ENCODE results near the gene HUNK.
"Not testable (repeated sequence)": the region's sequence is repeated elsewhere in the genome, so short reads cannot be mapped to it uniquely, and the experiment has no call there.

Gene HUNK

DNA sequence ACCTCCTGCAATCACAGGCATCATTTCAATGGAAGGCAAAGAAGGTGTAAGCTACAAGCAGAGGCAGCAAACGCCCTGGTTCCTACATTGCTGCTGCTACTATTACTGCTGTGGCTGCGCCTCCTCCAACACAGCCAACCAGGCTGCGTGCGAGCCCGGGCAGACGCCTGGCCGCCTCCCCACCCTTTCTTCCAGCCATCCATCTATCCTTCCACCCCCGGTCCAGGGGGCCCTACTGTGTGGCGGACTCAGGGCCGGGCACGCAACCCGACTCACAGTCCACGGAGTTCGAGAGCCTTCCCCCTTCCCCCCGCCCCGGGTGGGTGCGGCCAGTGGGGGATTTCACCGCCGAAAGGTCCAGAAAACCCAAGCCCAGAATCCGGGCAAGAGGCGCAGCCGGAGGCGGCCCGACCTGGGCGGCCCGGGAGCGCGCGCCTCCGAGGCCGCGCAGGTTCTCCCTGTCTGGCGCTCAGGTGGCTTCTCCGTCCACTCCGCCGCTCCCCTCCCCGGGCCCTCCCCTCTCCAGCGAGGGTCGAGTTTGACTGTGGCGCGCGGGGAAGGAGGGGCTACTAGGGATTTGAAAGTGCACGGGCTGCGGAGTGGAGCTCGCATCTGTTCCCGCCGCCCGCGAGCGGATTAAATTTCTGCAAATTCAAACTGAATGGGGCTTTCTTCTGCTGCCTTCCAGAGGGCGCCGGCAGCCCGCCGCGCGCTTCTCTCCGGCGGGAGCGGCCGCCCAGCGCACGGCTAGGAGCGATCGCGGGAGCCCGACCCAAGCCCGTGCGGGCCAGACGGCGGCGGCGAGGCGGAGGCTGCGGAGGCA, at the start of gene HUNK:
HUNK (plus strand) TSS at position 569 of the 823 bp plus-strand sequence. CDS start 655 bp downstream, outside the sequence.
- peak; percentile 87 for DNase-seq

DNA sequence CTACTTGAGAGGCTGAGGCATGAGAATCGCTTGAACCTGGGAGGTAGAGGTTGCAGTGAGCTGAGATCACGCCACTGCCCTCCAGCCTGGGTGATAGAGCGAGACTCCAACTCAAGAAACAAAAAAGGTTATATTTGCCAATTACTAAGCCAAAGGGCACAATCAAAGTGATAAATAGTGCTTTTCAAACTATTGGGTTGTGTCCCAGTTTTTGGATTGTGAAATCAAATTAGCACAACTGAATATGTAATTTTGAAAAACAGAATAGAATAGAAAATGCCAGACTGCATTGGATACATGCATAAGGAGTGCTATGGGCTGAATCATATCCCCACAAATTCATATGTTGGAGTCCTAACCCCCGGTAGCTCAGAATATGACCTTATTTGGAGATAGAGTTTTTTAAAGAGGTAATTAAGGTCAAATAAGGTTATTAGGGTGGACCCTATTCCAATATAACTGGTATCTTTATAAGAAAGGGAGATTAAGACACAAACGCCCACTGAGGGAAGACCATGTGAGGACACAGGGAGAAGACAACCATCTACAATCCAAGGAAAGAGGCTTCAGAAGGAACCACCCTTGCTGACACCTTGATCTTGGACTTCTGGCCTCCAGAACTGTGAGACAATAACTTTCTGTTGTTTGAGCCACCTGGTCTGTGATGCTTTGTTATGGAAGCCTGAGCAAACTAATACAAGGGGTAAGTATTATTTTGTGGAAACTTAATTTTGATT, 42.9 kb upstream of the HUNK start:
- no peak for DNase-seq

DNA sequence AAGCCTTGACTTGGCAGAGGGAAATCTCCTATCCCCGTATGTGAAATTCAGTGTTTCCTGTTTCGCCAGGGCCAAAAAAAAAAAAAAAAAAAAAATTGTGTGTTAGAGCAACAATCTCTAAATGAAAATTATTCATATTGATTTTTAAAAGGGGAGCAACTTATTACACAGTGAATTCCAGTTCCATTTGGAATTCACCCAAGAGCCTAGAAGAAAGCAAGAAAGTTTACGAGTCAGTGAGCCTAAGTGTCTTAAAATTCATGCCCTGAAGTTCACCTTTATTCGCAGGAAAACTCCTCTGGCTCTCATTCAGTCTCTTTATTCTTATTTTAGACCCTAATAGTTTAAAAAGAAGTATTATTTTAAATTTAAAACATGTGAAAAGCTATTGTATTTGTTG, 42.1 kb upstream of the HUNK start:
- DNase-seq = no peak

DNA sequence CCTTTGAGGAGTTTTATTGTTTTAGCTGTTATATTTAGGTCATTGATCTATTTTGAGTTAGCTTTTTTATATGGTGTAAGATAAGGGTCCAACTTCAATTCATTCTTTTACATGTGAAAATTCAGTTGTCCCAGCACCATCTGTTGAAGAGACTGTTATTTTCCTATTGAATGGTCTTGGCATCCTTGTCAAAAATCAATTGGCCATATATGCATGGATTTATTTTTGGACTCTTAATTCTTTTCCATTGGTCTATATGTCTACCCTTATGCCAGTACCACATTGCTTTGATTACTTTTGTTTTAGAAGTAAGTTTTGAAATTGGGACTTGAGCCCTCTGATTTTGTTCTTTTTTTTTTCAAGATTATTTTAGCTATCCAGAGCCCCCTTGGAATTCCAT, 35.8 kb upstream of the HUNK start:
- no peak for DNase-seq

DNA sequence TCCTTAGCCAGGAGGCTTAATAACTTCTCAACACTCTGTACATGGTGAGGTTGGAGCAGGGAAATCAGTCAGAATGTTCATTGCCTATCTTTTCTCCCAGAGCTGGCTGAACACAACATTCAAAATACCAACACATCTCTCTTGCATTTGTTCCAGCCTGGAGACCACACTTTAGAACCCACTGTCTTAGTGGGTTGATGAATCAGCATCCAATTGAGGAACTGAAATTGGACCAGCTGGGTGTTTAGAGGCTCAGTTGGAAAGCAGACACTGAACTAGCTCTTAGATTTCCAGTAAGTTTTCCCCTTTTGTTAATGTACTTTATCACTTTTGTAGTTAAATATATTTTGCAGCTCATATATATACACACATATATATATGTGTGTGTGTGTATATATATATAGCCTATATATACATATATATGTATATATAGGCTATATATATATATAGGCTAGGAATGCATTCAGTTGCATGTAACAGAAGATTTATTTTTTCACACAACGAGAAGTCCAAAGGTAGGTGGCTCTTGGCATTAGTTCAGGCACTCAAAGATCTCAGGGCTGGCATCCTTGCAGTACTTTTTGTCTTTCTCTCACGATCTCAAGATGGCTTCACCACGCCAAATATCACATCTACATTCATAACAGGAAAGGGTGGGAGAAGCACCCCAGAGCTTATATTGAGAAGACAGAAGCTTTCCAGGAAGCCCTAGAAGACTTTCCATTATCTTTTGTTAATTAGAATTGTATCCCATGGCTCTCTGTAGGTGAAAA, 35.0 kb upstream of the HUNK start:
- DNase-seq = no peak

DNA sequence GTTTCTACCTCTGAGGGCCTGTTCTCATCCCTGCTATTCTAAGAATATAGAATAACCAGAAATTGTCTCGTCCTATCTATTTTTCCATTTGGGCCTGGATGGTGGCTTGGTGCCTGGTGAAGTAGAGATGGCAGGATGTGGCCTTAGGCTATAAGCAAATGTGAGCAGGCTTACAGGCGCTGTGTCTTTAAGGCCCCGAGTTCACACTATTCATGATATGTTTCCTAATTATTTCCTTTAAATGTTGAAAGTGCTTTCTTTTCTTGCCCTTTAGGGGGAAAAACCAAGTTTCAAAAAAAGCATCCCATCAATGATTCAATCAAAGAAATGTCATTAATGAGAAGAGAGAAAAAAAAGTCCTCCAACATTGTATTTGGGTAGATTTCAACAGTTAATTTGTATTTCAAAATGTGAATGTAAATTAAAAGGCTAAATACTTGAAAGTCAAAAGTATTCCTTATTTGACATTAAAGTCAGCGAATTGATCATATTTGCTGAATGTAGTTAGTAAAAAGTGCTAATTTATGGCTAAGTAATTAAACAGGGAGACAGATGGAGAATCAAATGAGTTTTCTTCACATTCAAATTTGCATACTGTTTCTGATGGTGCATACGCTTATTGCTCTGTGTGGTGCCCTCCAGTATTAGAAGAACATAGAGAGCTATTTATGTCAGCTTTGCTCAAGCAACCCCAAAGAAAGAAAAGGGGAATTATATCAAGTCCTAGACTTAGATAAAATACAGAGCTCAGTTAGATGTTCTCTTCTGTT, 34.0 kb upstream of the HUNK start:
- no peak for DNase-seq

DNA sequence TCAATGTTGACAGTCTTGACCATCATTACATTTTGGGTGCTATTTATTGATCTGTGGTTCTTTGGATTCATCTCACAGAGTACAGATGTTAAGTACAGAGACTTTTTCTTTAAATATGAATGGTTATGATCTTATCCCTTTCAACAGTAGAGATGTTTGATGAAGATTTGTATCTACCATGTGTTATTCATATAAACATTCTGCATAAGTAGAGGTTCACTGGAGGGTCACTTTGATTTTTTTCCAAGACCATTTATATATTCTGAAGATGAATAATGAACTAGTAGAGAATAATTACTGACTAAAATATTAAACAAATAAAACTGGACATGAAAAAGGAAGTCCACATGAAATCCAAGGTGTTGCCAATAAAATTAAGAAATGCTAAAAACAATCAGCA, 28.6 kb upstream of the HUNK start:
- no peak for DNase-seq

DNA sequence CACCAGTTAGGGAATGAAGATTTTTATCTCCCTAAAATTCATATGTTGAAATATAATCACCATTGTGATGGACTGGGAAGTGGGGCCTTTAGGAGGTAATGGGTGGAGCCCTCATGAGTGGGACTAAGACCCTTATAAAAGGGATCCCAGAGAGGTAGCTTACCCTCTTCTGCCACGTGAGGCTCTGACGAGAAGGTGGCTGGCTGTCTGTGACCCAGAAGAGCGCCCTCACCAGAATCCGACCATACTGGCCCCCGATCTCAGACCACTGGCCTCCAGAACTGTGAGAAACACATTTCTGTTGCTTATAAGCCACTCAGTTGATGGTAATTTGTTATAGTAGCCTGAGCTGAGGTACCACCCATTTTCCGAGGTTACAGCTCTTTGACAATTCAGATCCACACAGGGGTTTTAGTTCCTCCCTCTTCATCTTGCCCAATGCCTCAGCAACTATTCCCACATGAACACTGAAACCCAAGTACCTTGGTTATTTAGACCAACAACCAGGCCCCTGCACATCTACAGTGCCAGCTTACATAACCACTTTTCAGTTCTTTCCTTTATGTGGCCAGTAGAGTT, 27.6 kb upstream of the HUNK start:
- DNase-seq = no peak

DNA sequence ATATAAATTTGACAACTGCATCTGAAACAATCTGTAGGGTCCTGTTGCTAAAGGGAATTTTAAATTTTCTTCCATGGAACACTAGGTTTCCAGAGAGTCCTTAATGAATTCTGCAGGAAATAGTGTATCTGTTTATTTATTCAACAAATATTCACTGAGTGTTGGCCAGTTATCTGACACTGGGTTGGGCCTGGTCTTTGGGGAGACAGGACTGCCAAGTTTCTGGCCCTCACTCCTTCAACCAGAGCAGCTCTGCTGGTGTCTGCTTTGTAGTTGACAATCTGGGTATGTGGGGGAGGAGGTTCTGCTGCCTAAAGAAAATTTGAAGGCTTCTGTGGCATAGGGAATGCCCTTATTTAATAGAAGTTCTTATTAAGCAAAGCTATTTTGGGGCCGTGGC, 26.1 kb upstream of the HUNK start:
- peak; percentile 39 for DNase-seq

DNA sequence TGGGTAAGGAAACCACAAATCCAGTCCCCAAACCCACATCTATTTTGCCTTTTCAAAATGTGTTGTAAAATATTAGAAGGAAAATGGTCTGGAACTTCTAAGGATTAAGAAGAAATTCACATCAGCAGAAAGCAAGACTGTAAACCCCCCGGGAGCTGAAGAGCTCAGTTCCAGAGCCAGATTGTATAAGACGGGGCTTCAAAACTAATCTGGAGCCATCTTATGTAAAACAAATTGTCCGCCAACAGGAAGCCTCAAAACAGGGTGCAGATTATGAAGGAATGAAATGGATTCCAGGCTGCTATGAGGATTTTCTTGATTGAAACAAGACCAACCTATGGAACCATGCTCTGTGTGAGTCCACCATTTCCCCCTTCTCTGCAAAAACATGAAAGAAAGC, 25.1 kb upstream of the HUNK start:
- DNase-seq = no peak

DNA sequence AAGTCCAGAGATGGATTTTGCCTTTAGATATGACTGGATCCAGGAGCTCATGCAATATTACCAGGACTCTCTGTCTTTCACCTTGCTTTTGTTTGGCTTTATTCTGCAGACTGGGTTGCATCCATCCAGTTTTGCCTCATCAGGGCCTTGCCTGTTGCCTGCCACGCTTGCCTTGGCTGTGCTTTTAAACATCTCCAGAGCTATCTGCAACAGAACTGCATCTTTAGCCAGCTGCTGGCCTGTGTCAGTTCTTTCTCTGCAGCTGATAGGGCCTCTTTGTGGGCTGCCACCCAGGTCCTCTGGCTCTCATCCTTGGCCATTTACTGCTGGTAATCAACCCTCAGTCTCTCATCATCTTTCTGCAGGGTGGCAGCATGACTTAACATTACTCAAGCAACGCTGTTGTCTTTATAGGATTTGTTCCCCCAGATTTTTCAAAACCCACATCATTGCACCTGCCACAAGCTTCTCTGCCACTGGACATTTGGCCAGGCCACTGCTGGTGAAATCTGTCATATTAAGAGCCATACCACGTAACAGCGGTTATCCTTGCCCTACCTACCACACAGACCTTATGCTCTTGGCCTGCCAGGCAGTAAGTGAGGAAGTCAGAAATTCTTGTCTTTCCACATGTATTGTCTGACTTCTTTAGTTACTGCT, 24.4 kb upstream of the HUNK start:
- DNase-seq = no peak

DNA sequence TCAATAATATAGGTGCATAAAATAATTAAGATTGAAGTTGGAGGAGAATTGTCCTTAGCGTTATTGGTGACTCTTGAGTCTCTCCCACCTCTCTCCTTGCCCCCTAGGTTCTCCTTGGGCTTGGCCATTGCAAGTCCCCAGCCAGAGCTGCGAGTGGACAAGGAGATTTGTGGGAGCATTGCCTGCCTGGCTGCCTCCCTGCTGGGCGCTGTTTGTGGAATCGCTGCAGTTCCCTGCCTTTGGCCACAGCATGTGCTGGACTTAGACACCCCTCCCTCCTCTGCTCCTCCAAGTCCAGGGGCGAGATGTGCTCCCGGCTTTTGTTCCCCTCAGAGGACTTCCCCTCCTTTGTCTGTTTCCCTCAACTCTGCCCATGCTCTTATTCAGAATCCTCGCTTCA, 21.9 kb upstream of the HUNK start:
- DNase-seq = no peak

DNA sequence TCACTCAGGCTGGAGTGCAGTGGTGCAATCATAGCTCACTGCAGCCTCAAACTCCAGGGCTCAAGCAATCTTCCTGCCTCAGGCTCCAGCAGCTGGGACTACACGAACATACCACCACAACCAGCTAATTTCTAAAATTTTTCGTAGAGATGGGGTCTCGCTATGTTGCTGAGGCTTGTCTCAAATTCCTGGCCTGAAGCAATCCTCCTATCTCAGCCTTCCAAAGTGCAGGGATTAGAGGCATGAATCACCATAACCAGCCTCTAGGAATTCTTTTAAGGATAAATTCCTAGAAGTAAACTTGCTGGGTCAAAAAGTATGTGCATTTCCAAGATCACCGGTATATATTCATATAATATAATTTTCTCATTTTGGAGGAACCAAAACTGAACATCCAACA, 17.6 kb upstream of the HUNK start:
- no peak for DNase-seq

DNA sequence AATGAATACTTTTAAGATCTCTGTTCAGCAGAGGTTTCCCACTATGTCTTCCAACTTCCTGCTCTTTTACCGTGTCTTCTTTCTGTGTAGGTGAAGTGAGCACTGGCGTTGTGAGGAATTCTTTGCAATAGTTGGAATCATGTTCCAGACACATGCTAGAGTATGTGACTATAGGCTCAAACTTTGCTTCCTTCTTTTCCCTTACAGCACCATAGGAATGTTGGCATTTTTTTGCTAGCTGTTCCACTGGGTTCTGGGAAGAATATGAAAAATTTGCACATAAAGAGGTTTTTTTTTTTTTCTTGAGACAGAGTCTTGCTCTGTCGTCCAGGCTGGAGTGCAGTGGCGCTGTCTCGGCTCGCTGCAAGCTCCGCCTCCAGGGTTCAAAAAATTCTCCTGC, 15.7 kb upstream of the HUNK start:
- DNase-seq = no peak

DNA sequence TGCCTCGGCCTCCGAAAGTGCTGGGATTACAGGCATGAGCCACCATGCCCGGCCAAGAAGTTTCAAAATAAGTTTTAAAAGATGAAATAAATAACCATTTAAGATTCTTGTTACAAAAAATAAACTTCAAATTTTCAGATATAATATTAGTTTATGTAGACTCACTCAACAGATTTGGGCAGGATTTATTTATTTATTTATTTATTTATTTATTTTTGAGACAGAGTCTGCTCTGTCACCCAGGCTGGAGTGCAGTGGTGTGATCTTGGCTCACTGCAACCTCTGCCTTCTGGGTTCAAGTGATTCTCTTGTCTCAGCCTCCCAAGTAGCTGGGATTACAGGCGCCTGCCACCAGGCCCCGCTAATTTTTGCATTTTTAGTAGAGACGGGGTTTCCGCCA, 15.2 kb upstream of the HUNK start:
- DNase-seq = not testable (repeated sequence)

DNA sequence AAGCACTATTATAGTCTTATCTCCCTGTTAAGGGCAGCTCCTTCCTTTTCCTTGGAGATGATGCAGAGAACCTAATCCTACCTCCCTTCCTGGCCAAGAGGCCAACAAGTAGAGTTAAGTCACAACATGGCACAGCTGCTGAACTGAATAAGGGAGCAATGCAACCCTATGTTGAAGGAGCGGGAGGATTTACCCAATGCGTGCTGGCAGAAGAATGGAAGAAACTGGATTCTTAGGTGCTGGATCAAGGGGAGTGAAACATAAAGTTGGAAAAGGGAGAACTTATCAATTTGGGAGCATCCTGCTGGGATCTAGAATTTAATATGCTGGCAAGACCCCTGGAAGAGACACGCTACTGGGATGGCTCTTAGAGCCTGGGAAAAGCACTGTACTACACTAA, 12.0 kb upstream of the HUNK start:
- DNase-seq = no peak

DNA sequence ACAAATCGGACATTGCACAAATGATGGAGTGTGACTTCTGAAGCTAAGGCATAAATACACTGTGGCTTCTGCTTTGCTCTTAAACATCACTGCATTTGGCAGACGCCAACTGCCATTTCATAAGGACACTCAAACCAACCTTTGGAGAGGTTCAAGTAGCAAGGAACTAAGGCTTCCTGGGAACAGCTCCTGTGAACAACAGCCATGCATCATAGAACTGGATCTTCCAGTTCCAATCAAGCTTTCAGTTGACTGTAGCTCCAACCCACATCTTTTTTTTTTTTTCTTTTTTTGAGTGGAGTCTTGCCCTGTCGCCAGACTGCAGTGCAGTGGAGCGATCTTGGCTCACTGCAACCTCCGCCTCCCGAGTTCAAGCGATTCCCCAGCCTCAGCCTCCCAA, 10.7 kb upstream of the HUNK start:
- DNase-seq = no peak

DNA sequence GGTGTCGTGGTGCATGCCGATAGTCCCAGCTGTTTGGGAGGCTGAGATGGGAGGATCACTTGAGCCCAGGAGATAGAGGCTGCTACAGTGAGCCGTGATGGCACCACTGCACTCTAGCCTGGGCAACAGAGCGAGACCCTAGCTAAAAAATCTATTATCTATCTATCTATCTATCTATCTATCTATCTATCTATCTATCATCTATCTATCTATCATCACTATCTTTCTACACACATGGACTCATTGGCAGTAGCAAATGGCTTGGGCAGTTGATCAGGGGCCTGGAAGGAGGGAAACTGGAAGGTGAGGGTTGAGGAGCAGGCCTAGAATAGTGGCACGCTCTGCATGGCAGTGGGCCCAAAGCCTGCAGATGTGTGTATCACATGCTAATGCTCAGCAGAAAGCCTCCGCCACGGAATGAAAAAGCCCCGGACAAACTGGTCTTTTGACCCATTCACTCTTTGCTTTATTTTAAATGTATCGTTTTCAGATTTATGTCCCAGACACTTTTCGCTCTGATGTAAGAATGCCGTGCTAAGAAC, 7.3 kb upstream of the HUNK start:
- no peak for DNase-seq

DNA sequence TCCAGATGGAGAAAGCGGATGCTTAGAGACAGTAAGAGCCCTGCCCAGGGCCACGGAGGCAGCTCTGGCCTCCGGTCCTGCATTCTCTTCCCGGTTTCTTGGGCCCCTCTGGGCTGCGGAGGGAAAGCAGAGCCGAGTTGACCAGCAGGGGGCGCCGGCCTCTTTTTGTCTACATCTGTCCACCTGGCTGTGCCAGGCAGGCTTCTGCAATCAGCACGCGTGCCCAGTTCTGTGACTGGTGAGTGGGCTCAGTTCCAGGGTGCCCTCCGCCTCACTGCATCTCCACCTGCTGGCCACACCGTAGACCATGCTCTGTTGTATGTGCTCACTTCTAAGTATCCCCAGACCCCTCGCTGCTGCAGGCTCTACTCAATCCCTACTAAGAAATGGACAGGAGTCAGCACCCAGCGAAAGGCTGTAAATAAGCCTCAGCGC, 6.7 kb upstream of the HUNK start:
- peak; percentile 85 for DNase-seq

DNA sequence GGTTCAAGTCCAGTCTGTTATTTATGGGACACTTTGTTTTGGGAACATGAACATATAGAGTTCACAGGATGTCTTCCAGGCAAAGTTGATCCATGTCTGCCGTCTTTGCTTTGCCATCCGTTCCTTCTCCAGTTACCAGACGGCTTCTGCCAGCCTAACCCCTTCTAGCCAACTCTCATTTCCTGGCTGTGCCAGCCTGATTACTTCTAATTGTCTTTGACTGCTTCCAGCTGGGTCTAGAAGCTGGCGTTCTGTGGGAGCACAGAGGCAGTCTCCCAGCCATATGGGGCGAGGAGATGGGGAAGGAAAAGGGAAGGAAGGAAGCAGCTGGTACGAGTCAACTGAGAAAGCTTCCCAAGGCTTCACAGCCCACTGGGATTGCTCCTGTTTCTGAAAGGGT, 3.1 kb upstream of the HUNK start:
- DNase-seq = no peak

DNA sequence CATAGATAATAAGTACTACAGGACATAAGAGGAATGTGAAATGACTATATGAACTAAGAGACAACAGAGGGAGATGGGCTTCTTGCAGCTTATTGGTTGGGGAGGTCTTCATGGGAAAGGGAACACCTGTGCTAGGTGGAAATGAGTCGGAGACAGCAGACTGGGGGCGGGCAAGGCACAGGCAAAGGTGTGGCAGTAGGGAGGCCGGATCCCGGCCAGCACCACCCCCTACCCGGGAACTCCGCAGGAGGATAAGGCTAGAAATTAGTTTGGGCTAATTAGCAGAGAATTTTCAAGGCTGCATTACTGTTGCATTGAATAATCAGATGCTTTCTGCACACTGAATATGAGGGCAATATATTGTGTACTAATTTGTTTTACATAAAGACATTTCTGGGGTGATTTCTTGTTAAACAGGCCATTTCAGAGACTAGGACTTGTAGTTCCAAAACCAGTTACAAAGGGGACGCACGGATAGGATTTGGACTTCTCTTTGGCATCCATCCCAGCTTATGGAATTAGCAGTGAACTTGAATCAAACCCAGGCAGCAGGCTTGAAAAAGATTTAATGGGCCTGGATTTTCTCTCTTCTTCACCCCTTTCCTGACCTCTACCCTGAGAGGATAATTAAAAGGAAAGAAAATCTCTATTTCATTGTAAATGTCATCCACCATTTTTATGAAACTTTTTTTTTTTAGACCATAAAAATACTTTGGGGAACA, 2.2 kb upstream of the HUNK start:
- DNase-seq = no peak
